Lower lobe of right lung (tissue), 2 donors: ENCODE measurements around the gene MCM10. TPM values are rescaled to one million over a fixed set of nuclear protein-coding genes. Genes with fewer than 3 reads are reported as not detected.
"Not testable (repeated sequence)": the region's sequence is repeated elsewhere in the genome, so short reads cannot be mapped to it uniquely, and the experiment has no call there.

Experiments
- ATAC-seq, 2 donors: fragments of 200-7000 bp; cut with Tn5 transposase; one replicate each; pipeline ENCODE4 v1.9.1; 2020 to 2022; ENCODE audit warnings: mild to moderate bottlenecking in 2 of 2, moderate library complexity in 2 of 2
- DNase-seq: peaks from one replicate; pipeline ENCODE4 v3.0.0-alpha.2; 2020
- H3K27ac ChIP-seq: fragments of 200-600 bp; one replicate; pipeline ENCODE4 v1.8.0; 2022
- H3K27me3 ChIP-seq: fragments of 200-600 bp; one replicate; pipeline ENCODE4 v1.8.0; 2022; ENCODE audit warnings: low read depth
- H3K36me3 ChIP-seq: fragments of 200-600 bp; one replicate; pipeline ENCODE4 v1.8.0; 2022; ENCODE audit warnings: mild to moderate bottlenecking
- H3K4me1 ChIP-seq: fragments of 200-600 bp; one replicate; pipeline ENCODE4 v1.8.0; 2022
- H3K4me3 ChIP-seq: fragments of 200-600 bp; one replicate; pipeline ENCODE4 v1.8.0; 2022; ENCODE audit warnings: mild to moderate bottlenecking
- H3K9me3 ChIP-seq: fragments of 200-600 bp; one replicate; pipeline ENCODE4 v1.8.0; 2022
- intact Hi-C: fragments of 100-400 bp; cut with DNase I; formaldehyde crosslinking; loops from one replicate; pipeline ENCODE4 v1.11.0; 2022
- total RNA-seq: library from RNA; stranded (reverse); fragmentation: NEBNext Ultra II Directional; extraction: Animal tissue kit (Norgen Biotek cat#: 25700); gene quantifications from one replicate; pipeline ENCODE4 v1.2.1, GENCODE V29; 2021
- TF ChIP-seq, protein P1 (sequence below): fragments of 200-600 bp; IDR thresholded peaks from one replicate; pipeline ENCODE4 v1.8.0; 2022; ENCODE audit warnings: antibody characterized with exemption, mild to moderate bottlenecking
- donor health status: DM: no; HTN: yes; CAD: no; lungs with severe emphysema.

MCM10 gene
- total RNA-seq, 1 donor from 2014 or later: 0.38 TPM

DNA sequence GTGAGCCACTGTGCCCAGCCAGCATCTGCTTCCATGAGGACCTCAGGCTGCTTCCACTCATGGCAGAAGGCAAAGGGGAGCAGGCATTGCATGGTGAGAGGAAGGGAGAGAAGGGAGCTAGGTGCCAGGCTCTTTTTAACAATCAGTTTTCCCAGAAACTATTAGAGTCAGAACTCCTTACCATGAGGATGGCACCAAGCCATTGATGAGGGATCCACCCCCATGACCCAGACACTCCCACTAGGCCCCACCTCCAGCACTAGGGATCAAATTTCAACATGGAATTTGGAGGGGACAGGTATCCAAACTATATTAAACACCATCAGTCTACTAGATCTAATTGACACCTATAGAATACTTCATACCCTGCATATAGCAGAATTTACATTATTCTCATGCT lies 14.2 kb upstream of the MCM10 start:
- no peaks in the 10 kb centered on the region for H3K36me3 ChIP-seq
- peaks cover 7% of the 10 kb centered on the region for H3K9me3 ChIP-seq
- no peaks in the 10 kb centered on the region for H3K27me3 ChIP-seq
- intact Hi-C loops: no loop called here
- ATAC-seq (no peak), DNase-seq (no peak)
- H3K27ac ChIP-seq: no peak overlapping the region
- TF ChIP-seq, protein P1, sequence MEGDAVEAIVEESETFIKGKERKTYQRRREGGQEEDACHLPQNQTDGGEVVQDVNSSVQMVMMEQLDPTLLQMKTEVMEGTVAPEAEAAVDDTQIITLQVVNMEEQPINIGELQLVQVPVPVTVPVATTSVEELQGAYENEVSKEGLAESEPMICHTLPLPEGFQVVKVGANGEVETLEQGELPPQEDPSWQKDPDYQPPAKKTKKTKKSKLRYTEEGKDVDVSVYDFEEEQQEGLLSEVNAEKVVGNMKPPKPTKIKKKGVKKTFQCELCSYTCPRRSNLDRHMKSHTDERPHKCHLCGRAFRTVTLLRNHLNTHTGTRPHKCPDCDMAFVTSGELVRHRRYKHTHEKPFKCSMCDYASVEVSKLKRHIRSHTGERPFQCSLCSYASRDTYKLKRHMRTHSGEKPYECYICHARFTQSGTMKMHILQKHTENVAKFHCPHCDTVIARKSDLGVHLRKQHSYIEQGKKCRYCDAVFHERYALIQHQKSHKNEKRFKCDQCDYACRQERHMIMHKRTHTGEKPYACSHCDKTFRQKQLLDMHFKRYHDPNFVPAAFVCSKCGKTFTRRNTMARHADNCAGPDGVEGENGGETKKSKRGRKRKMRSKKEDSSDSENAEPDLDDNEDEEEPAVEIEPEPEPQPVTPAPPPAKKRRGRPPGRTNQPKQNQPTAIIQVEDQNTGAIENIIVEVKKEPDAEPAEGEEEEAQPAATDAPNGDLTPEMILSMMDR: no peak
- H3K4me3 ChIP-seq: no peak overlapping the region
- H3K4me1 ChIP-seq: no peaks in the 10 kb centered on the region

DNA sequence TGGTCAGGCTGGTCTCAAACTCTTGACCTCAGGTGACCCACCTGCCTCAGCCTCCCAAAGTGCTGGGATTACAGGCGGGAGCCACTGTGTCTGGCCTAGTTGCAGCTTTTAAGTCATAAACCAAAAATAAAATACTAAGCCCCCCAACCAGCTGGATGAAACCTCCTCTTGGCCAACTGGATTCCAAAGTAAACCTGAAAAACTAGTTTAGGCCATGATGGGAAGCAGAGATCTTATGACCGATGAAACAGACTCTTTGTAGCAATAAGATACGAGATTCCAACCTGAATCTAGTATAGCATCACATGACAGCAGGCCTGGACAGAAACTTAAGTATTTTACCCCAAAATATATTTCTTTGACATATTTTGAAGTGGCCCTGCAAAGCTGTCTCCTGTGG lies 9.1 kb upstream of the MCM10 start:
- no peak for DNase-seq
- Histone ChIP-seq H3K27ac (no peak overlapping the region), H3K36me3 (no peaks in the 10 kb centered on the region), H3K27me3 (no peaks in the 10 kb centered on the region), H3K4me1 (no peaks in the 10 kb centered on the region), H3K4me3 (no peak overlapping the region), H3K9me3 (peaks cover 7% of the 10 kb centered on the region)
- TF ChIP-seq, protein P1: no peak
- intact Hi-C loops: no loop called here
- ATAC-seq: no peak

DNA sequence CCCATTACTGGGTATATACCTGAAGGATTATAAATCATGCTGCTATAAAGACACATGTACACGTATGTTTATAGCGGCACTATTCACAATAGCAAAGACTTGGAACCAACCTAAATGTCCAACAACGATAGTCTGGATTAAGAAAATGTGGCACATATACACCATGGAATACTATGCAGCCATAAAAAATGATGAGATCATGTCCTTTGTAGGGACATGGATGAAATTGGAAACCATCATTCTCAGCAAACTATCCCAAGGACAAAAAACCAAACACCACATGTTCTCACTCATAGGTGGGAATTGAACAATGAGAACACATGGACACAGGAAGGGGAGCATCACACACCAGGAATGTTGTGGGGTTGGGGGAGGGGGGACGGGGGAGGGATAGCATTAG lies 5.5 kb upstream of the MCM10 start:
- H3K27ac ChIP-seq, H3K27me3 ChIP-seq, H3K4me3 ChIP-seq, H3K9me3 ChIP-seq, H3K36me3 ChIP-seq, intact Hi-C loops, ATAC-seq, H3K4me1 ChIP-seq, DNase-seq: not testable (repeated sequence)

DNA sequence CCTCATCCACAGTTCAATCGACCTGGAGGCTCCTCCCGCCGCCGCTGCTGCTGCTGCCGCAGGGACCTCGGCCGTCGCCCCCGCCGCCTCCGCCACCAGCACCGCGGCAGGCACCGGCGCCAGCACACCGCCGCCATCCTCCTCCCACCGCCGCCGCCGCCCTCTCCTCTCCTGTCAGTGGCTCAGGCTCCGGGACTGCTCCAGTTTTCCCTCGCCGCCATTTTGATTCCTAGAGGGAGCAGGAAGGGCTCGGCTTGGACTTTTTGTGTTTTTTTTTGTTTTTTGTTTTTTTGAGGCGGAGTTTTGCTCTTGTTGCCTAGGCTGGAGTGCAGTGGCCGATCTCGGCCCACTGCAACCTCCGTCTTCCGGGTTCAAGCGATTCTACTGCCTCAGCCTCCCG lies 3.0 kb upstream of the MCM10 start:
- H3K4me3 ChIP-seq: peak overlapping the region; percentile 29
- H3K9me3 ChIP-seq: no peaks in the 10 kb centered on the region
- TF ChIP-seq, protein P1: no peak
- H3K27ac ChIP-seq: no peak overlapping the region
- ATAC-seq: no peak
- H3K27me3 ChIP-seq: no peaks in the 10 kb centered on the region
- intact Hi-C loops: no loop called here
- no peaks in the 10 kb centered on the region for H3K36me3 ChIP-seq
- H3K4me1 ChIP-seq: peaks cover 14% of the 10 kb centered on the region
- DNase-seq: no peak

DNA sequence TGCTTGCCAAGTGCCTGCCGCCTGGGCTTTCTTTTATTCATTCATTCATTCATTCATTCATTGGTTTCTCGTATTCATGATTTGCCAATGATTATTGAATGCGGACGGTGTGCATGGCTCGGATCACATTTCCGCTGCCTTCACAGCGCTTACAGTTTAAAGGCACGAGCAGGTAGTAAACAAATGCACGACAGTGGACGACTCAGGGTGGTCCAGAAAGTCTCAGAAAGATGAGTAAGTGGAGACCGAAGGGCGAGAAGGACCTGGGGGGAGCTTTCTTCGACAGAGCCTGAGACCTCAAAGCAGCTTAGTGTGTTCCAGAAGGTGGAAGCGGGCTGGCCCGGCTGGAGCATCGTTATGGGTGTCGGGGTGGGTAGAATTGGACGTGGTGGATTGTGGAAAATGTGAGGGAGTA lies 506 bp downstream of the MCM10 start:
- no peaks in the 10 kb centered on the region for H3K36me3 ChIP-seq
- TF ChIP-seq, protein P1: no peak
- peaks cover 14% of the 10 kb centered on the region for H3K4me1 ChIP-seq
- ATAC-seq: no peak
- H3K27me3 ChIP-seq: no peaks in the 10 kb centered on the region
- DNase-seq: no peak
- H3K27ac ChIP-seq: no peak overlapping the region
- no peaks in the 10 kb centered on the region for H3K9me3 ChIP-seq
- intact Hi-C loops: no loop called here
- H3K4me3 ChIP-seq: peak overlapping the region; percentile 58

DNA sequence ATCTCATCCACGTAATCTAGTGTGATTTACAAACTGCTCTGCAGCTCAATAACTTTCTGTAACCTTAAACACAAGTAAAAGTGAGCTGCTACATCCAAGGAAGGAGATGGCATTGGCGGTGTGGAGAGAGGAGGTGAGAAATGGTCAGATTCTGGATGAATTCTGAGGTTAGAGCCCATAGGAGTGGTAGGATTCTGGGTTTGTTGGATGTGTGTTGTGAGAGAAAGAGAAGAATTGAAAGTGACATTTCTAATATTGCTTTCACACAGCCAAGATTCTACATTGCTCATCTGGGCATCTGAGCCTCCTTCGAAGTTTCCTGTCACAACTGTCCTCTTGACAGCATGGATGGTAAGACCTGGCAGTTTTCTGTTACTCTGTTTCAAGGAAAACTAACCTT lies 2.5 kb downstream of the MCM10 start:
- DNase-seq (no peak), ATAC-seq (no peak)
- Histone ChIP-seq H3K27ac (no peak overlapping the region), H3K4me1 (peaks cover 14% of the 10 kb centered on the region), H3K36me3 (no peaks in the 10 kb centered on the region), H3K4me3 (no peak overlapping the region), H3K9me3 (no peaks in the 10 kb centered on the region), H3K27me3 (no peaks in the 10 kb centered on the region)
- TF ChIP-seq, protein P1: no peak
- intact Hi-C loops: no loop called here
